Peyer's patch (tissue), 4 donors: ENCODE measurements around the gene SPRY1. TPM values are rescaled to one million over a fixed set of nuclear protein-coding genes. Genes with fewer than 3 reads are reported as not detected.

Source experiments
- DNase-seq, 3 donors: peaks; one replicate each; pipeline ENCODE4 v3.0.0-alpha.2; 2017 to 2019
- H3K27ac ChIP-seq, 4 donors: fragments of 200-600 bp; sonication (generic); one replicate each; pipeline ENCODE4 v1.5.1; 2016 to 2019
- H3K27me3 ChIP-seq, 2 donors: fragments of 200-600 bp; sonication (generic); one replicate each; pipeline ENCODE4 v1.5.1; 2019
- H3K36me3 ChIP-seq, 3 donors: fragments of 200-600 bp; sonication (generic); one replicate each; pipeline ENCODE4 v1.5.1; 2016 to 2019
- H3K4me1 ChIP-seq, 4 donors: fragments of 200-600 bp; sonication (generic); one replicate each; pipeline ENCODE4 v1.5.1; 2016 to 2019
- H3K4me3 ChIP-seq, 4 donors: fragments of 200-600 bp; sonication (generic); 1 replicate in 3 of 4; 2 replicates in 1 of 4; pipeline ENCODE4 v1.5.1; 2016 to 2019; ENCODE audit warnings: mild to moderate bottlenecking in 1 of 4
- H3K9me3 ChIP-seq, 4 donors: fragments of 200-600 bp; sonication (generic); one replicate each; pipeline ENCODE4 v1.5.1; 2016 to 2019; ENCODE audit warnings: mild to moderate bottlenecking in 1 of 4
- POLR2A ChIP-seq, 2 donors: fragments of 450-650 bp; IDR thresholded peaks; one replicate each; pipeline ENCODE4 v1.5.1; 2017; ENCODE audit warnings: antibody characterized with exemption in 2 of 2, mild to moderate bottlenecking in 2 of 2, moderate library complexity in 2 of 2
- total RNA-seq, 4 donors: library from RNA; depleted of rRNA; stranded (reverse); fragments of >200 nt; gene quantifications; one replicate each; pipeline ENCODE4 v1.1.0, GENCODE V29; 2016
- TF ChIP-seq, protein P1 (sequence below), 6 experiments: fragments of 450-650 bp in 4 of 6; fragments of 200-600 bp in 2 of 6; sonication (generic) in 1 of 6; IDR thresholded peaks; one replicate each; pipeline ENCODE4 v1.5.1; 2017 to 2019; ENCODE audit warnings: antibody characterized with exemption in 6 of 6, mild to moderate bottlenecking in 3 of 6, moderate library complexity in 1 of 6

The SPRY1 gene
- total RNA-seq, 4 donors from 2014 or later = 10.7 to 43.7 (median 39.8) TPM

DNA sequence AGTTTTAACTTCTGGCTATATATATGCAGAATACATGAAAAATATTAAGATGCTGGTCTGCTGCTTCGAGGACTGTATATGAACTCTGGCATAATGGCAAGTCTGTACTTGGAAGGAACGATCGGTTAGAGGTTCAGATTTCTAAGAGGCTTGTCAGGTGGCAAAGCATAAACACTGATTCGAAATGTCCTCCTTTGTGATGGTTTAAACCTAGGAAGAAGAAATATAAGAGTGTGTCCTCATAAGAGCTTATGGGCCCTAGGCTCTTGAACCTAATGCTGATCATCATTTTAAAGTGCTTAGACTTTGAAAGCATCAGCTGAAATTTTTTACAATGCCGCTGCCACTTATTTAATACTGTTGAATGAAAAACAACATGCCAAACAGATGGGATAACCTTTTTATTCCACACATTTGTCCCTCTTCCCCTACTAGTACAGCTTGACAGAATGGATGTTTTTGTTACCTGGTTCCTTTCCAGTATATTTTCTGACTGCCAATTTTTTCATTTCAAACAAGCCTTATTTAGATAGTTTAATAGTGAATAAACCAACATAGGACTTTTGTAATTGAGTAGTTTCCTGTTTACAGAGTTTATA is 8.8 kb downstream of the SPRY1 start:
- TF ChIP-seq, protein P1, sequence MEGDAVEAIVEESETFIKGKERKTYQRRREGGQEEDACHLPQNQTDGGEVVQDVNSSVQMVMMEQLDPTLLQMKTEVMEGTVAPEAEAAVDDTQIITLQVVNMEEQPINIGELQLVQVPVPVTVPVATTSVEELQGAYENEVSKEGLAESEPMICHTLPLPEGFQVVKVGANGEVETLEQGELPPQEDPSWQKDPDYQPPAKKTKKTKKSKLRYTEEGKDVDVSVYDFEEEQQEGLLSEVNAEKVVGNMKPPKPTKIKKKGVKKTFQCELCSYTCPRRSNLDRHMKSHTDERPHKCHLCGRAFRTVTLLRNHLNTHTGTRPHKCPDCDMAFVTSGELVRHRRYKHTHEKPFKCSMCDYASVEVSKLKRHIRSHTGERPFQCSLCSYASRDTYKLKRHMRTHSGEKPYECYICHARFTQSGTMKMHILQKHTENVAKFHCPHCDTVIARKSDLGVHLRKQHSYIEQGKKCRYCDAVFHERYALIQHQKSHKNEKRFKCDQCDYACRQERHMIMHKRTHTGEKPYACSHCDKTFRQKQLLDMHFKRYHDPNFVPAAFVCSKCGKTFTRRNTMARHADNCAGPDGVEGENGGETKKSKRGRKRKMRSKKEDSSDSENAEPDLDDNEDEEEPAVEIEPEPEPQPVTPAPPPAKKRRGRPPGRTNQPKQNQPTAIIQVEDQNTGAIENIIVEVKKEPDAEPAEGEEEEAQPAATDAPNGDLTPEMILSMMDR (IDR thresholded peaks at IDR 0.05) = no peak
- TF ChIP-seq POLR2A (IDR thresholded peaks at IDR 0.05) = no peak
- H3K9me3 ChIP-seq = no peaks in the 10 kb centered on the region
- DNase-seq = no peak
- H3K4me1 ChIP-seq = no peaks in the 10 kb centered on the region
- peak overlapping the region in 2 of 4 donors; percentile 7 to 25 for H3K27ac ChIP-seq
- H3K4me3 ChIP-seq = peak overlapping the region in 1 of 4 donors; percentile 17
- peaks cover 0 to 24% (median 0%) of the 10 kb centered on the region in 3 donors for H3K36me3 ChIP-seq
- H3K27me3 ChIP-seq = no peaks in the 10 kb centered on the region

DNA sequence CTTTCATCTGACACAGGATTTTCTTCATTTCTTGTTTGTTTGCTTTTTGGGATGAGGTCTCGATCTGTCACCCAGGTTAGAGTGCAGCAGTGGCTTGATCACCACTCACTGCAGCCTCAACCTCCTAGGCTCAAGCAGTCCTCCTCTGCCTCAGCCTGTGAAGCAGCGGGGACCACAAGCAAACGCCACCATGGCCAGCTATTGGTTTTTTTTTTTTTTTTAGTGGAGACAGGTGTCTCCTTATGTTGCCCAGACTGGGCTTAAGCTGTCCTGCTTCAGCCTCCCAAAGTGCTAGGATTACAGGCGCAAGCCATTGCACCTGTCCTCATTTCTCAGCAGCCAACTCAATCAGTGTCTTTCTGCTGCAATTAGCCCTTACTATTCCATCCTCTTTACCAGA is 10.3 kb downstream of the SPRY1 start:
- TF ChIP-seq, protein P1 (IDR thresholded peaks at IDR 0.05) = no peak
- no peak for TF ChIP-seq POLR2A (IDR thresholded peaks at IDR 0.05)
- Histone ChIP-seq H3K9me3 (no peaks in the 10 kb centered on the region), H3K4me1 (peaks cover 0 to 1% (median 0%) of the 10 kb centered on the region in 4 donors), H3K27me3 (no peaks in the 10 kb centered on the region), H3K4me3 (no peak overlapping the region), H3K36me3 (peaks cover 0 to 19% (median 0%) of the 10 kb centered on the region in 3 donors), H3K27ac (no peak overlapping the region)
- DNase-seq = no peak

DNA sequence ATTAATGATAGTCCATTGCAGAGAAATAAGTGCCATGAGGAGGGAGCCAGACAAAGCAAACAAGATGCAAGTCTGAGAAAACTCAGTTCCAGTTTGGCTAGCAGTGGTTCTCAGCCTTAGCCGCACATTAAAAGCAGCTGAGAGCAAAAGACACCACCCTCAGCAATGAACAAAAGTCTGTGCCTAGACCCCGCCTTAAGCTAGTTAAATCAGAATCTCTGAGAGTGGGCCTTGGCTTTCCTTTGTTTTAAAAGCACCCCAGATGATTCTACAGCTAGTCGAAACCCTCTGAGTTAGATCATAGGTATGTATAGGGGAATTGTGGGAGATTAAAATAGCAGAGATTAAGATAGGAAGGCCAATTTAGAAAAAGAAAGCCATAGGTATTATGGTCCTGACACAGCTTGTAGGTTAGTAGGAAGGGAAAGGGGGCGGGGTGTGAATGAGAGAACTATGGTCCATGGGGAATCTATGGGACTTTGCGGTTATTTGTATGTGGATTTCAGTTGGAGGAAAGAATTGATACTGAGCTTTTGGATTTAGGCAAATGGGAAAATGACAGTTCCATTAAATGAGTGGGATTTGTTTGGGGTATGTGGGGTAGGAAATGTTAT is 12.0 kb downstream of the SPRY1 start:
- no peak overlapping the region for H3K4me3 ChIP-seq
- no peaks in the 10 kb centered on the region for H3K9me3 ChIP-seq
- DNase-seq = no peak
- H3K36me3 ChIP-seq = peaks cover 0 to 6% (median 0%) of the 10 kb centered on the region in 3 donors
- no peak overlapping the region for H3K27ac ChIP-seq
- peaks cover 0 to 6% (median 0%) of the 10 kb centered on the region in 4 donors for H3K4me1 ChIP-seq
- no peaks in the 10 kb centered on the region for H3K27me3 ChIP-seq
- no peak for TF ChIP-seq POLR2A (IDR thresholded peaks at IDR 0.05)
- TF ChIP-seq, protein P1 (IDR thresholded peaks at IDR 0.05) = no peak

DNA sequence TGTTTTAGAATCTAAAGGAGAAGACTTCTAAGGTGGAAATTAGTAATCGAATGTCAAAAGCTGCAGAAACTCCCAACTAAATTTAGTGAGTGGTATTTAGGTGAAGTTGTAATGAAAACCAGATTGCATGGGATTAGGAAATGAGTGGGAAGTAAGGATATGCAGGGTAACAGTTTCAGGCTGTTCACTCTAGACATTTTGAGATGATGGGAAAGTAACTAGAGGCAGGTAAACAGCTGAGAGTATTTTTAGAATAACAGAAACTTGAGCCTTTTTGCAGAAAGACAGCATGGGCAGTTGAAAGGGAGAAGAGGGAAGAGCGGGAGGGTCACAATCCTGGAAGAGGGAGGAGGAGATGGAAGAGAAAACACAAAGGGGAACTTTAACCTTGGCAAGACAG is 12.7 kb downstream of the SPRY1 start:
- H3K27me3 ChIP-seq = no peaks in the 10 kb centered on the region
- no peaks in the 10 kb centered on the region for H3K9me3 ChIP-seq
- no peak overlapping the region for H3K27ac ChIP-seq
- no peaks in the 10 kb centered on the region for H3K36me3 ChIP-seq
- TF ChIP-seq, protein P1 (IDR thresholded peaks at IDR 0.05) = no peak
- no peak for TF ChIP-seq POLR2A (IDR thresholded peaks at IDR 0.05)
- H3K4me3 ChIP-seq = no peak overlapping the region
- peaks cover 0 to 6% (median 0%) of the 10 kb centered on the region in 4 donors for H3K4me1 ChIP-seq
- DNase-seq = no peak

DNA sequence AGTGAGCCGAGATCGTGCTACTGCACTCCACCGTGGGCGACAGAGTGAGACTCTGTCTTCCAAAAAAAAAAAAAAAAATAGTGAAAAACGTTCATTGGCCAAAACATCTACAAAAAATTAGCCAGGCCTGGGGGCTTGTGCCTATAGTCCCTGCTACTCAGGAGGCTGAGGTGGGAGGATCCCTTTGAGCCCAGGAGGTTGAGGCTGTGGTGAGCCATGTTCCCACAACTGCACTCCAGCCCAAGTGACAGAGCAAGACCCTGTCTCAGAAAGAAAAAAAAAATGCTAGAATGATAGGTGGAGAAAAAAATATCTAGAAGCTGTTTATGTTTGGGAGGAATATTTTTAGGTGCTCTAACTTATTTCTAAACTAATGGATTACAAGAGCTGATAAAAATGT is 14.9 kb downstream of the SPRY1 start:
- DNase-seq = no peak
- no peak overlapping the region for H3K27ac ChIP-seq
- no peaks in the 10 kb centered on the region for H3K27me3 ChIP-seq
- no peaks in the 10 kb centered on the region for H3K36me3 ChIP-seq
- no peaks in the 10 kb centered on the region for H3K9me3 ChIP-seq
- TF ChIP-seq, protein P1 (IDR thresholded peaks at IDR 0.05) = no peak
- no peak for TF ChIP-seq POLR2A (IDR thresholded peaks at IDR 0.05)
- no peak overlapping the region for H3K4me3 ChIP-seq
- H3K4me1 ChIP-seq = peaks cover 0 to 6% (median 0%) of the 10 kb centered on the region in 4 donors
